CD4-positive, alpha-beta memory T cell (primary cell): ENCODE results near the gene ST8SIA2. TPM values are rescaled to one million over a fixed set of nuclear protein-coding genes. Genes with fewer than 3 reads are reported as not detected.

Experiments
- CTCF ChIA-PET: fragments of 350-600 bp; sonication (Branson Sonifier 250); formaldehyde crosslinking; loops from one replicate; lab custom pipeline; 2021; ENCODE audit warnings: inconsistent platforms; ENCODE audit not compliant: partially characterized antibody; lab: Charles Lee
- POLR2A ChIA-PET: fragments of 350-600 bp; sonication (Branson Sonifier 250); formaldehyde crosslinking; loops from one replicate; lab custom pipeline; 2021; ENCODE audit not compliant: partially characterized antibody; lab: Charles Lee
- DNase-seq, 5 donors: peaks; one replicate each; pipeline versions ENCODE4 v3.0.0 to v3.0.0-alpha.2; 2020 to 2022; ENCODE audit warnings: mixed read lengths in 1 of 5
- H3K27ac ChIP-seq: one replicate; pipeline ENCODE4 v1.7.0; 2013; ENCODE audit warnings: low read depth, low read length
- H3K27me3 ChIP-seq: 2 replicates; pipeline ENCODE4 v1.7.0; 2013; ENCODE audit warnings: mild to moderate bottlenecking, low read length, moderate library complexity; ENCODE audit not compliant: insufficient read depth
- H3K36me3 ChIP-seq: 2 replicates; pipeline ENCODE4 v1.7.0; 2013; ENCODE audit warnings: mild to moderate bottlenecking, low read length, moderate library complexity; ENCODE audit not compliant: insufficient read depth
- H3K4me1 ChIP-seq: 2 replicates; pipeline ENCODE4 v1.7.0; 2013; ENCODE audit warnings: mild to moderate bottlenecking, low read length, moderate library complexity; ENCODE audit not compliant: insufficient read depth
- H3K4me3 ChIP-seq, 2 donors: one replicate each; pipeline ENCODE4 v1.7.0; 2013; ENCODE audit warnings: low read length in 2 of 2, mild to moderate bottlenecking in 1 of 2
- H3K9me3 ChIP-seq, 2 donors: one replicate each; pipeline ENCODE4 v1.7.0; 2013; ENCODE audit warnings: low read length in 2 of 2, control low read depth in 1 of 2; ENCODE audit not compliant: control insufficient read depth in 1 of 2
- H3K27ac Mint-ChIP-seq, 7 donors: one replicate each; pipeline ENCODE4 v1.8.0; 2020 to 2021; ENCODE audit warnings: mixed read lengths in 7 of 7, mild to moderate bottlenecking in 6 of 7, inconsistent platforms in 3 of 7, moderate library complexity in 3 of 7
- H3K27me3 Mint-ChIP-seq, 2 donors: one replicate each; pipeline ENCODE4 v1.8.0; 2020 to 2021; ENCODE audit warnings: mixed read lengths in 2 of 2
- H3K36me3 Mint-ChIP-seq, 2 donors: one replicate each; pipeline ENCODE4 v1.8.0; 2020 to 2021; ENCODE audit warnings: mixed read lengths in 2 of 2, inconsistent platforms in 1 of 2, mild to moderate bottlenecking in 1 of 2
- H3K4me1 Mint-ChIP-seq, 4 donors: one replicate each; pipeline ENCODE4 v1.8.0; 2020 to 2021; ENCODE audit warnings: mixed read lengths in 4 of 4, mild to moderate bottlenecking in 1 of 4
- H3K4me3 Mint-ChIP-seq, 8 donors: one replicate each; pipeline ENCODE4 v1.8.0; 2020 to 2021; ENCODE audit warnings: mixed read lengths in 8 of 8, mild to moderate bottlenecking in 7 of 8, moderate library complexity in 6 of 8, inconsistent platforms in 3 of 8
- H3K9me3 Mint-ChIP-seq, 8 donors: one replicate each; pipeline ENCODE4 v1.8.0; 2020 to 2021; ENCODE audit warnings: mixed read lengths in 8 of 8, mild to moderate bottlenecking in 5 of 8, inconsistent platforms in 3 of 8, moderate library complexity in 1 of 8
- intact Hi-C: fragments of 100-400 bp; cut with micrococcal nuclease; formaldehyde crosslinking; loops from one replicate; pipeline ENCODE4 v1.15.1; 2023
- polyA plus RNA-seq, 2 donors: library from polyadenylated mRNA; unstranded; fragments of 300-500 nt; fragmentation: Illumina TruSeq; gene quantifications; one replicate each; pipeline ENCODE4 v1.2.3, GENCODE V29; 2021
- total RNA-seq, 2 experiments: library from RNA; stranded (reverse); gene quantifications; one replicate each; pipeline ENCODE4 v1.2.3, GENCODE V29; 2021

ST8SIA2 gene
- total and polyA plus RNA-seq, 4 experiments from 2014 or later = not detected

DNA sequence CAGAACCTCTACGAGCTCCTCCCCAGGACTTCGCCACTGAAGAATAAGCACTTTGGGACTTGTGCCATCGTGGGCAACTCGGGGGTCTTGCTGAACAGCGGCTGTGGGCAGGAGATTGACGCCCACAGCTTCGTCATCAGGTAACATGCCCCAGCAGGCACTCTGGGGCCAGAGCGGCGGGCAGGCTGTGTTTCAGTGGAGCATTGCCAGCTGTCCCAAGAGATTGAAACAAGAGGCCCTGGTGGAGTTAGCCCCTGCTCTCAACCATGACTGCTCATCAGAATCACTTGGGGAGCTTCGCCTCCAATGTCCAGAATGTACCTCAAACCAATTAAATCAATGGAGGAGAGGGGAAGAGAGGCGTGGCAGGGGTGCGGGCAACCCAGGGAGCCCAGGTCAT is 44.8 kb downstream of the ST8SIA2 start:
- Mint-ChIP-seq H3K4me1 (no peaks in the 10 kb centered on the region), H3K4me3 (no peak overlapping the region), H3K36me3 (no peaks in the 10 kb centered on the region), H3K27me3 (peaks cover 5 to 11% of the 10 kb centered on the region in 2 donors), H3K27ac (no peak overlapping the region), H3K9me3 (no peaks in the 10 kb centered on the region)
- H3K27ac ChIP-seq = no peak overlapping the region
- no peaks in the 10 kb centered on the region for H3K27me3 ChIP-seq
- H3K4me3 ChIP-seq = no peak overlapping the region
- no peaks in the 10 kb centered on the region for H3K36me3 ChIP-seq
- CTCF ChIA-PET = no interaction called here
- H3K9me3 ChIP-seq = no peaks in the 10 kb centered on the region
- no peak for DNase-seq
- intact Hi-C loops = no loop called here
- POLR2A ChIA-PET = no interaction called here
- H3K4me1 ChIP-seq = no peaks in the 10 kb centered on the region

DNA sequence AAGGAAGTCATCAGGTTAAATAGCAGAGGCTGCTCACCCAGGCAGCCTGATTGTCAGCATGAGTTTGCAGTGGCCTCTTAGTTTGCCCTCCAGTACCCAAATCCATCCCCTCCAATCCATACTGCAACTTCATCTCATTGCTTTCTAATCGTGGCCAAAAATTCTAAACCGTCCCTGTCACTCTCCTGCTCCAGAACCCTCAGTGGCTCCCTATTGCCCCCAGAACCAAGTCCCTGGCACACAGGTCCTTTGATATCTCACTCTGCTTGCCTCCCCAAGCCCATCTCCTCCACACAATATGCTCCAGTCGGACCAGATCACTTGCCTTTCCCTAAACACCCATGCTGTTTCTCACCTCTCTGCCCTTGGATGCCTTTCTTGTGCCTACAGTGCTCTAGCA is 49.7 kb downstream of the ST8SIA2 start:
- Histone ChIP-seq H3K36me3 (no peaks in the 10 kb centered on the region), H3K9me3 (no peaks in the 10 kb centered on the region), H3K27ac (no peak overlapping the region), H3K4me3 (no peak overlapping the region), H3K4me1 (no peaks in the 10 kb centered on the region), H3K27me3 (no peaks in the 10 kb centered on the region)
- intact Hi-C loops = no loop called here
- Mint-ChIP-seq H3K4me1 (no peaks in the 10 kb centered on the region), H3K4me3 (no peak overlapping the region), H3K27me3 (no peaks in the 10 kb centered on the region), H3K36me3 (no peaks in the 10 kb centered on the region), H3K9me3 (no peaks in the 10 kb centered on the region), H3K27ac (no peak overlapping the region)
- DNase-seq = no peak
- ChIA-PET CTCF (no interaction called here), POLR2A (no interaction called here)

DNA sequence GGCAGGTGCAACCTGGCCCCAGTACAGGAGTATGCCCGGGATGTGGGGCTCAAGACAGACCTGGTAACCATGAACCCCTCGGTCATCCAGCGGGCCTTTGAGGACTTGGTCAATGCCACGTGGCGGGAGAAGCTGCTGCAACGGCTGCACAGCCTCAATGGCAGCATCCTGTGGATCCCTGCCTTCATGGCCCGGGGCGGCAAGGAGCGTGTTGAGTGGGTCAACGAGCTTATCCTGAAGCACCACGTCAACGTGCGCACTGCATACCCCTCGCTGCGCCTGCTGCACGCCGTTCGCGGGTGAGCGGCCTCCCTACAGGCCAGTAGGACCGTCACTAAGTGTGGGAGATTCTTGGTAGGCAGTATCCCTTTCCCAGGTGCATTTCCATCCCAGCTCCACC is 51.0 kb downstream of the ST8SIA2 start:
- no peak for DNase-seq
- H3K36me3 ChIP-seq = no peaks in the 10 kb centered on the region
- intact Hi-C loops = no loop called here
- Mint-ChIP-seq H3K9me3 (no peaks in the 10 kb centered on the region), H3K4me3 (no peak overlapping the region), H3K4me1 (no peaks in the 10 kb centered on the region), H3K27me3 (no peaks in the 10 kb centered on the region), H3K36me3 (no peaks in the 10 kb centered on the region), H3K27ac (no peak overlapping the region)
- ChIA-PET CTCF (no interaction called here), POLR2A (no interaction called here)
- H3K27me3 ChIP-seq = no peaks in the 10 kb centered on the region
- no peak overlapping the region for H3K27ac ChIP-seq
- no peaks in the 10 kb centered on the region for H3K9me3 ChIP-seq
- H3K4me3 ChIP-seq = no peak overlapping the region
- no peaks in the 10 kb centered on the region for H3K4me1 ChIP-seq

DNA sequence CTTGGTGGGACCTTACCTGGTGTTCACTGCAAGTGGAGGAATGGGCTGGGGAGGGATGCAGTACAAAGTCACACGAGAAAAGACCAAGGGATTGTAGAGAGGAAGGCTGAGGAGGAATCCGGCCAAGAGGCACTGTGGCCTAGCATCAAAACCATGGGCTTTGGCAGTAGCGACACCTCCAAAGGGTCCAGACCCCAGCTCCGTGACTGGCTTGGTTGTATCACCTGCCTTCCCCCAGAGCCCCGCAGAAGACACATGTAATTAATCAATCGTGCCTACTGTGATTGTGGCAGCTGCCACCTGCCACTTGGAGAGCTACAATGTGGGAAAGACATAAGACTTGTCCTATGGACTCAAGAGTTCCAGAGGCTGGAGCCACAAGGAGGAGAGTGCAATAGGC is 54.7 kb downstream of the ST8SIA2 start:
- no peak overlapping the region for H3K4me3 Mint-ChIP-seq
- Histone ChIP-seq H3K27ac (no peak overlapping the region), H3K27me3 (no peaks in the 10 kb centered on the region), H3K4me1 (no peaks in the 10 kb centered on the region), H3K4me3 (no peak overlapping the region), H3K36me3 (no peaks in the 10 kb centered on the region), H3K9me3 (no peaks in the 10 kb centered on the region)
- ChIA-PET CTCF (no interaction called here), POLR2A (no interaction called here)
- no peak for DNase-seq
- H3K27me3 Mint-ChIP-seq = peaks cover 4 to 17% of the 10 kb centered on the region in 2 donors
- intact Hi-C loops = no loop called here
- no peaks in the 10 kb centered on the region for H3K36me3 Mint-ChIP-seq
- no peaks in the 10 kb centered on the region for H3K4me1 Mint-ChIP-seq
- H3K27ac Mint-ChIP-seq = no peak overlapping the region
- H3K9me3 Mint-ChIP-seq = no peaks in the 10 kb centered on the region

DNA sequence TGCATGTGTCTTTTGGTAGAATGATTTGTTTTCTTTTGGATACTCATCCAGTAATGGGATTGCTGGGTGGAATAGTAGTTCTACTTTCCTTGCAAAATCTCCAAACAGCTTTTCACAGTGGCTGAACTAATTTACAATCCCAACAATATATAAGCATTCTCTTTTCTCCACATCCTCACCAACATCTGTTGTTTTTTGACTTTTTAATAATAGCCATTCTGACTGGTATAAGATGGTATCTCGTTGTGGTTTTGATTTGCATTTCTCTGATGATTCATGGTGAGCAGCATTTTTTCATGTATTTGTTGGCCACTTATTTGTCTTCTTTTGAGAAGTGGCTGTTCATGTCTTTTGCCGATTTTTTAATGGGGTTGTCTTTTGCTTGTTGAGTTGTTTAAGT is 55.8 kb downstream of the ST8SIA2 start:
- Histone ChIP-seq H3K9me3 (no peaks in the 10 kb centered on the region), H3K27me3 (no peaks in the 10 kb centered on the region), H3K4me3 (no peak overlapping the region), H3K36me3 (no peaks in the 10 kb centered on the region), H3K27ac (no peak overlapping the region), H3K4me1 (no peaks in the 10 kb centered on the region)
- CTCF ChIA-PET = no interaction called here
- POLR2A ChIA-PET = no interaction called here
- Mint-ChIP-seq H3K9me3 (no peaks in the 10 kb centered on the region), H3K27ac (no peak overlapping the region), H3K27me3 (peaks cover 5 to 17% of the 10 kb centered on the region in 2 donors), H3K4me3 (no peak overlapping the region), H3K36me3 (no peaks in the 10 kb centered on the region), H3K4me1 (no peaks in the 10 kb centered on the region)
- intact Hi-C loops = no loop called here
- no peak for DNase-seq

DNA sequence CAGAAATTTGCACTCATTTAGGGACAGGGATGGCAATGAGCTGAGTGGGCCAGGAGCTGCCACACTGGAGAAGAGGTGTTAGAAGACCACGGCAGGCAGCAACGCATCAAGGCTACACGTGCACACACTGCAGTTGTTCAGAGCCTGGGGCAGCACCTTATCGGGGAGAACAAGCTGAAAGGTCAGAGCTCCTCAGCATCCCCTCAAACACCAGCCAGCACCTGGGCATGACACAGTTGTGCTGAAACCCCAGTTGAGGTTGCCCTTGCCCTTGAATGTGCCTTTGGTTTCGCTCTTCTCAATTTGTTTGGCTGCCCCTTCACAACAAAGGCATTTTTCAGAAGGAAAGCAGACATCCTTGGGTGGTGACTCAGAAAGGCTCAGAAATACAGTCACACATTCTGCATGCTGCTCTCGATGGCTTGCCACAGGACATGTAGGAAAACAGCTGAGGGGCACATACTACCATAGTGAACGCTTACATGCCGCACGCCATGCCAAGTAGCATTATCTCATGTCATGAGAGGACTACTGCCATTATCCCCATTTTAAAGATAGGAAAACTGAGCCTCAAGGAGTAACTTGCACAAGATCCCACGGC is 57.6 kb downstream of the ST8SIA2 start:
- H3K4me1 Mint-ChIP-seq = no peaks in the 10 kb centered on the region
- Histone ChIP-seq H3K27ac (no peak overlapping the region), H3K27me3 (no peaks in the 10 kb centered on the region), H3K36me3 (no peaks in the 10 kb centered on the region), H3K9me3 (no peaks in the 10 kb centered on the region), H3K4me1 (no peaks in the 10 kb centered on the region), H3K4me3 (no peak overlapping the region)
- no peak overlapping the region for H3K27ac Mint-ChIP-seq
- no peak overlapping the region for H3K4me3 Mint-ChIP-seq
- CTCF ChIA-PET = no interaction called here
- H3K27me3 Mint-ChIP-seq = peaks cover 7 to 19% of the 10 kb centered on the region in 2 donors
- intact Hi-C loops = no loop called here
- no peaks in the 10 kb centered on the region for H3K36me3 Mint-ChIP-seq
- DNase-seq = no peak
- H3K9me3 Mint-ChIP-seq = no peaks in the 10 kb centered on the region
- POLR2A ChIA-PET = no interaction called here

DNA sequence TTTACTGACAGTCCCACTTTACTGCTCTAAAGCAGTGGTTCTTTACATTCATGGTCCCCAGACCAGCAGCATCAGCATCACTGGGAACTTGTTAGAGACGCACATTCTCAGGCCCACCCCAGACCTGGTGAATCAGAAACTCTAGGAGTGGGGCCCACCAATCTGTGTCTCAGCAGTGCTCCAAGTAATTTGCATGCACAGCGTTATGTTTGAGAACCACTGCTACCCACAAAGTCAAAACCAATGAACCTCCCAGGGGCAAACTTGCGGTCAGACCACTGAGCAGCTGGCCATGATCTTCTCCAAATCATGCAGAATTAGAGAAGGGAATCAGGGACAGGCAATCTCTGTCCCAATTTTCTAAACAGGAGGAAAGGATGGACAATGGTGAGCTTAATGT is 58.5 kb downstream of the ST8SIA2 start:
- H3K36me3 ChIP-seq = no peaks in the 10 kb centered on the region
- H3K4me1 ChIP-seq = no peaks in the 10 kb centered on the region
- no peaks in the 10 kb centered on the region for H3K27me3 ChIP-seq
- H3K4me1 Mint-ChIP-seq = no peaks in the 10 kb centered on the region
- H3K36me3 Mint-ChIP-seq = no peaks in the 10 kb centered on the region
- DNase-seq = no peak
- no peaks in the 10 kb centered on the region for H3K9me3 Mint-ChIP-seq
- ChIA-PET POLR2A (no interaction called here), CTCF (no interaction called here)
- no peak overlapping the region for H3K27ac ChIP-seq
- H3K4me3 ChIP-seq = no peak overlapping the region
- intact Hi-C loops = no loop called here
- H3K4me3 Mint-ChIP-seq = no peak overlapping the region
- no peaks in the 10 kb centered on the region for H3K9me3 ChIP-seq
- H3K27me3 Mint-ChIP-seq = peaks cover 7 to 20% of the 10 kb centered on the region in 2 donors
- H3K27ac Mint-ChIP-seq = no peak overlapping the region

DNA sequence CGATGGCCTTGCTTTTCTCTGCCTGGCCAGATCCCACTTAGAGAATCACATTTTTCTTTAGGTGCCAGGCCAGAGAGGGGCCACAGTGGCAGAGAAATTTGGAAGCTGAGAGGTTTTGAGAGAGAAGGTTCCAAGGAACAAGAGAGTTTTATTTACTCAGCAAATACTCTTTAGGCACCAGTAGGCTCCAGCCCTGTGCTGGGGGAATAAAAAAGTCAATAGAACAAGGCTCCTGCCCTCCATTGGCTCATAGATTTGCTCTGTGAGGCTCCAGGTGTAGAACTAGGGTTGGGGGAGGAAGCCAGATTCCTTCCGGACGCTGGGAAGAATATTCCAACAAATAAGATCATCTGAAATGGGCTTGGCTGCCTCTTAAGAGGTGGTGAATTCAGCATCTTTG is 59.9 kb downstream of the ST8SIA2 start:
- Histone ChIP-seq H3K4me1 (no peaks in the 10 kb centered on the region), H3K9me3 (no peaks in the 10 kb centered on the region), H3K4me3 (no peak overlapping the region), H3K27me3 (no peaks in the 10 kb centered on the region), H3K27ac (no peak overlapping the region), H3K36me3 (no peaks in the 10 kb centered on the region)
- CTCF ChIA-PET = no interaction called here
- Mint-ChIP-seq H3K9me3 (no peaks in the 10 kb centered on the region), H3K27ac (no peak overlapping the region), H3K4me1 (no peaks in the 10 kb centered on the region), H3K4me3 (no peak overlapping the region), H3K27me3 (peaks cover 7 to 20% of the 10 kb centered on the region in 2 donors), H3K36me3 (no peaks in the 10 kb centered on the region)
- DNase-seq = no peak
- intact Hi-C loops = no loop called here
- POLR2A ChIA-PET = no interaction called here
